Activated naive CD4-positive, alpha-beta T cell treated with Interleukin-2 at 50 U/mL for 16 hours (primary cell): ENCODE measurements around the gene VRK3.
"Not testable (repeated sequence)": the region's sequence is repeated elsewhere in the genome, so short reads cannot be mapped to it uniquely, and the experiment has no call there.

Experiments used
- DNase-seq: peaks from one replicate; pipeline ENCODE4 v3.0.0-alpha.2; 2020

Gene VRK3

DNA sequence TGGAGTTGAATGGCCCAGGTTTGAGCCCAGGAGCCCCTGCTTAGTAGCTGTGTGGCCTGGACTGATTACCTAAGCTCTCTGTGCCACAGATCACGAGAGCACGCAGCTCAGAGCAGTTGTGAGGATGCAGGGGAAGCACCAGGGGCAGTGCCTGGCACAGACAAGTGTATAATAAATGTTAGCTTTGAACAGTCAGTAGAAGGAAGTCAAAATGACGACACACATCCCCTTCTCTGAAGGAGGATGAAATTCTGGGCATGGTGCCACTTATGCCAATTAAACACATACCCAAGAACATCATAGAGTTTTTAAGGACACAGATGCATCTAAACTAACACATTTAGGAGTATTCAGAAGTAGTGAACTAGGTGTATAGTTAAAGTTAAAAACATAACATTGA is 39.3 kb downstream of the VRK3 start:
- DNase-seq, result no peak

DNA sequence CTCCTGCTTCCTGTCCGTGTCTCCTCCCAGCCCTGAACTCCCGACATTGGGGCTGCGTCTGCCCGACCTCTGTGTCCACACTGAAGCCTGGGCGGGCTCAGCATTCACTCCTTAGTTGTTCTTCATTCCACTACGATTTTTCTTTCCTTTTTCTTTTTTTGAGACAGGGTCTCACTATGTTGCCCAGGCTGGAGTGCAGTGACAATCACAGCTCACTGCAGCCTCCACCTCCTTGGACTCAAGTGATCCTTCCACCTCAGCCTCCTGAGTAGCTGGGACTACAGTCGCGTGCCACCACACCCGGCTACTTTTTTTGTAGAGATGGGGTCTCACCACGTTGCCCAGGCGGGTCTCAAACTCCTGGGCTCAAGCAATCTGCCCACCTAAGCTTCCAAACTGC is 40.7 kb downstream of the VRK3 start:
- no peak for DNase-seq

DNA sequence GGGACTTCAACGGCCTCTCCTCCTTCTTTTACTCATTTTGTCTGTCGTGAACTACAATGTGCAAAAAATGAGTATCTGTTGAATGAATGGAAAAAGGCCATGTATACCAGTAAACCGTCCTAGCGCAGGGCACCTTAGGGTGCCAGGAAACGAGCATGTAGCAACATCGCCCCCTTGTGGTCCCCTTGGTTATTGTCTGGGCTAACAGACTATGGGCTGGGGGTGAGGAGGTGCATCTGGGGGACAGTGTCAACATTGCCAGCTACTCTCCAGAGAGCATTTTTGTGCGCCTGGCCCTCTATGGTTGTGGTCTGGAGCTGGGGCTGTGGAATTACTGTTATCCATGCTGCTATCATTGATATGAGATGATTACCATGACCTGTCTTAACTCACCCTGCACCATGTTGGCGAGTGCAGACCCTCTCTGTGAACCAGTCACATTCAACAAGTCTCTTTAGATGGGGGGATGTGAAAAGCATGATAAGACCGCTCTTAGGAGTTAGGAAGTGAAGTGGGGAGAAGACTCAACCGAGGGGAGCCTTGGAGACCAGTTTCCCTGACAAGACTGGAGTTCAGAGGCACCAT is 41.4 kb downstream of the VRK3 start:
- peak; percentile 83 for DNase-seq

DNA sequence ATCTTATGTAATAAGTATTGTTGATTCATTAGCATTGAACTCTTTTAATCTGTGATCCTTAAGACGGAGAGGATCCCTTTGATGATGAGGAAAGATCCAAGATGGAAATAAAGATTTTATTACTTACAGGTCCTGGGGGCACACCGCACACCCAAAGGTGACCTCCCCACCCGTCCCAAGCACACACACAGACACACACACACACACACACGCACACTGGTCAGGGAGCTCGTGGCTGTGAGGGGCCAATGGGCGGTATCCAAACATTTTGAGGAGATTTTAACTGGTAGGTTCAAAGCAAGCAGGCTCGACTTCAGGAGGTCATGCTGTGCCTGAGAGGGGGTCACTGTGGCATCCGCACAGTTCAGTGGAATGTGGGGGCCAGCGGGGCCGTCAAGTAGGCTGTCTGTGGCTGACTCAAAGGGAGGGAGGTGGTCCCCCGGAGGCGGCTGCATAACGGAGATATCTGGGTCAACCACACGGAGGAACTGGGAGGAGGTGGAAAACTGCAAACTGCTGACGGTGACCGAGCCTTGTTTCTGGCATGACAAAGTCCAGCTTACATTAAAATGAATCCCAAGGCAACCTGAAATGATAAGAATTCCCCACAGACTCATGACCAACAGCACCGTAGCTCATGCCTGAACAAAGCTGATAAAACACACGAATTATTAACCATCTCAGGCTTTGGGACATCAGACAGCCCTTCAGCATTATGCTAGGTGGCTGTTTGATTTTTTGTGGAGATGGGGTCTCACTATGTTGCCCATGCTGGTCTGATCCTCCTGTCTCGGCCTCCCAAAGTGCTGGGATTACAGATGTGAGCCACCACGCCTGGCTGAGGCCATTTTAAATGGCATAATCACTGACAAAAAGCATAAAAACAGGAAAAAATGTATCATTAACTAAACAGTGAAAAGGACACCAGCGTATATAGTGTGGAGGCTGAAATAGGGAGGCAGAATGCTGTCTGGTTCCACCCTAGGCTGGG is 43.3 kb downstream of the VRK3 start:
- DNase-seq, result no peak

DNA sequence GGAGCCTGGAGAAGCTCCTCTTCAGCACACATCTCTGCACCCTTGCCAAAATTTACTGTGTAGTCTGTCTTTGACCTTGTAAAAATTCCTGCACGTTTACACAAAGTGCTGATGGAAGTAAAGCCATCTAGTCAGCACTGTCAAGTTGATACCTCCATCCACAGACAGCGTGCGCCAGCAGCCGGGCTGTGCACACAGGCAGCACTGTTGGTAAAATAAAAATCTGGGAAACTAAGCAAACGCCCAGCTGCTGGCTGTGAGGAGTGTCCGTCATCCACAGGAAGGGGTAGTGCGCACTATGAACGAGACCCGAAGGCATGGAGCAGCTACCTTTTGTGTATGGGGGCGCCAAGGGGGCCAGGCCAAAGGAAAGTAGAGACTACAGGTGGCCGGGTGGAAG is 46.8 kb downstream of the VRK3 start:
- no peak for DNase-seq

DNA sequence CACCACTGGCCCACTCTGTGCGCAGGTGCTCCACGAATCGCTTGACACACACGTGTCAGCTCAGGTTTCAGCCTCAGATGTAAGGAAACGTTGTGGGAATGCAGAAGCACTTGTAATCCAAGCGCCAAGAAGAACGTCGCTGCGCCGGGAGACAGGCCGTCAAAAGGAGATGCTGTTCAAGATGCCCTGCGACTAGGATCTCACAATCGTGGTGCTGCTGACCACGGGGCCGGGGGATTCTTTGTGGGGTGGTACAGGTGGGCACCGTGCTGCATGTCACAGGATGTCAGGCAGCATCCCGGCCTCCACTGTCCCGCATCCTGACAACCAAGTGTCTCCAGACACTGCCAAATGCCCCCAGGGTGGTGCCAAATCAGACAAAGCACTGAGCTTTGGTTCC is 47.3 kb downstream of the VRK3 start:
- no peak for DNase-seq

DNA sequence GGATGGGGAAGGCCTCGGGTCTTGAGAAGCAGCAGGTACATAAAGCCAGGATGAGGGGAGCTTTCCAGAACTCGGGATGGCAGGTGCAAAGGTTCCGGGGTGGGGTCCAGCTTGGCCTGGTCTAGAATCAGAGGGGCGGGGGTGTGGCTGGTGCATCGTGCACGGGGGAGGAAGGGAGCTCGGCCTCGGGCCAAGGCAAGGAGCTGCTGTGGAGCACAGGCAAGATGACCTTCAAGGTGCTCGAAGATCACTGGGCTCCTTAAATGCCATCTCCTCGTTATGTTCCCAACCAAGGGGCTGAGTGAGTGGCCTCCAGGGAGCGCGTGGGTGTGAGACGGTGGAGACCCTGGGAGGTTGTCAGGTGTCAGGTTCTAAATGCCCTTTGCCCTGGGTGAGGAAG is 48.1 kb downstream of the VRK3 start:
- no peak for DNase-seq

DNA sequence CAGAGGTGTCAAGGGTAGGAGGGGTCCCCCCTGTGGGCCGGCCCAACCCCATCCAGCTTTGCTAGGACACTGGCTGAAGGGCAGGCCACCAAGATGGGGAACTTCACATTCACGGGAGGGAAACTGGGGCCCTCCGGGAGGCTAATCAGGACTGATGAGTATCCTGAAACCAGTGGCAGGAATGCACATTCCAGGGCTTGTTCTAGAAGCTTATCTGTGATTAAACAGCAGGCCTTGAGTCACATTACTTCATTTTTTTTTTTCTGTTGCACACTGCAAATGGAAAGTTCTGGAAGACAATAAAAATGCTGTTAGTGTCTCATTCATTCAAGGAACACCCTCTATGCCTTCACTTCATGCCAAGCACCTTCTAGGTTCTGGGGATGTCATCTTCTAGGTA is 48.7 kb downstream of the VRK3 start:
- no peak for DNase-seq

DNA sequence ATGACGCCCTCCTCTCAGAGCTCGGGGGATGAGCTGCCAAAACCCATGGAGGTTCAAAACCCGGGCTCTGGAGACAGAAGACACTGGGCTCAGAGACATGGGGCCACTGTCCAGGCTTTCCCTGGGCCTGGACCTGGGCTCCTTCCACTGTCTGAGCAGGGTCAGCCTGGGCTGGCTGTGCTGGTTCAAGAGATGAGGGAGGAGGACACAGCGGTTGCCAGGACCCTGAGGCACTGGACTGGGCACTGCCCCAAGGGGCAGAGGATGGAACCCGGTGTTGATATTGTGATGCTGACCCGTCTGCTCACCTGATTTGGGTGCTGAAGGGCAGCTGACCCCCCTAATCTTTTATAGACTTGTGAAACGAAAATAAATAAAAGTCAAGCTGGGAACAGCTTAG is 50.1 kb downstream of the VRK3 start:
- no peak for DNase-seq

DNA sequence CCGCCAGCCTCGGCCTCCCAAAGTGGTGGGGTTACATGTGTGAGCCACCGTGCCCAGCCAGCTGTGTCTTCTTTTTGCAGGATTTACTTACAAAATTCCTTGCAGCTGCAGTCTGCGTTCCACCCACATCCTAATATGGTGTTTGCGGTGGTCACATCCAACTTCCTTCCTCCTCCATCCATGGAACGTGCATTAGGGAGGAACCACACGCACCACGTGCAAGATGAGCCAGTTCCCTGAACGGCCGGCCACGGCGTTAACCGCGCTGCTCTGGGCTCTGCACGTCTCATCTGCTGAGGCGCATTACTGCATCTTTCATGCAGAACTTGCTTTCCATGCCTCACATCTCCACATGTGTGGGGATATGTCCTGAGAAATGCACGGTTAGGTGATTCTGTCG is 51.2 kb downstream of the VRK3 start:
- no peak for DNase-seq

DNA sequence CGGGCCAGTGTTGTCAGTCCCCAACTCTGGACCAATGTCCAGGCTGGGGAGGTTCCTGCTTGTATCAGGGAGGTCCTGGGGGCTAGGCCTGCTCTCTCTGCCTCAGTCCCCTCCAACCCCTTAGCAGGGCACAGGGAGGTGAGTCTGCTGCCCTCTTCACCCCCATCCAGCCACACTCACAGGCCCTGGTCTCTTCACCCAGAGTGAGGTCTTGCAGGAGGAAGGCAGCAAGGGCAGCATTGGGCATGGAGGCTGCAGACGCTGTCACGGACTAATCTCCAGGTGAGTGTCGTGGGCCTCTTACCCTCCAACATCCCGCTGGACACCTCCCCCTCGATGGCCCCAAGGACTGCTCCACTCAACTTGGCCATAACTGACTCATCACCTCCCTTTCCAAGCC is 52.3 kb downstream of the VRK3 start:
- DNase-seq, result no peak

DNA sequence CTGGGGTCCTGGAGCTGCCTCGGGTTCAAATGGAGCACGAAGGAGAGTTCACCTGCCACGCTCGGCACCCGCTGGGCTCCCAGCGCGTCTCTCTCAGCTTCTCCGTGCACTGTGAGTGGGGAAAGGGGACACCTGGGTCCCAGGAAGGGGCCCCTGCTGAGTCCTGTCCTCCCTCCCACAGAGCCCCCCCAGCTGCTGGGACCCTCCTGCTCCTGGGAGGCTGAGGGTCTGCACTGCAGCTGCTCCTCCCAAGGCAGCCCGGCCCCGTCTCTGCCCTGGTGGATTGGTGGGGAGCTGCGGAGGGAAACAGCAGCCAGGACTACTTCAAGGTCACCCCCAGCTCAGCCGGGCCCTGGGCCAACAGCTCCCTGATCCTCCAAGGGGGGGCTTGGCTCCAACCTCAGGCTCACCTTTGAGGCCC is 53.2 kb downstream of the VRK3 start:
- no peak for DNase-seq

DNA sequence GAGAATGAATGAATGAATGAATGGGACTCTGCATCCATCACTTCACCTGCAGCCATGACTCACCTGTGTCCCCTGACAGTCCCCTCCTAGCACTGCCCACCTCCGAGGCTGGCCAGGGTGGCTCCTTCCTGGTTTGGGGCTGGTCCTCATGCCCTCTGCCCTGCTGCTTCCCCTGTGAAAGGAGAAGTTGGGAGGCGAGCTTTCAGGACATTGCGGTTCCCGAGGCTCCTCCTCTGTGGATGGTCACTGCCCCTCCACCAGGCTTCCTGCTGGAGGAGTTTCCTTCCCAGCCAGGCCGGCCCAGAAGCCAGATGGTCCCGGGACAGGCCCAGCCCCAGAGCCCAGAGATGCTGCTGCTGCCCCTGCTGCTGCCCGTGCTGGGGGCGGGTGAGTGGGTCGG is 55.8 kb downstream of the VRK3 start:
- not testable (repeated sequence) for DNase-seq

DNA sequence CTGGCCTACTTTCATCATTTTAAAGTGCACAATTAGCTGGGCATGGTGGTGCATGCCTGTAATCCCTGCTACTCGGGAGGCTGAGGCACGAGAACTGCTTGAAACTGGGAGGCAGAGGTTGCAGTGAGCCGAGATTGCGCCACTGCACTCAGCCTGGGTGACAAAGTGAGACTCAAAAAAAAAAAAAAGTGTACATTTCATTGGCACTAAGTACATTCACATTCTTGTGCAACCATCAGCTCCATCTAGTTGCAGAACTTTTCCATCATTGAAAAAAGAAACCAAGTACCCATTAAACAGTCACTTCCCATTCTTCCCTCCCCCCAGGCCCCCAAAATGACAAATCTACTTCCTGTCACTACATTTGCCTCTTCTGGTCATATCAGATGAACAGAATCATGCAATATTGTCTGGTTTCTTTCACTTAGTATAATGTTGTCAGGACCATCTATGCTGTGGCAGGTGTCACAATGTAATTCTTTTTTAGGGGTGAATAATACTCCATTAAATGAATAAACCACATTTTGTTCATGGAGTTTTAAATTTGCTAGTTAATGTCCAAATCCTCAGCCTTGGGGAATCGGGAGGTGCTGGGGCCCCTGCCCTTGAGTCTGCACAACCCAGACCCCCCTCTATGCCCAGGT is 56.8 kb downstream of the VRK3 start:
- no peak for DNase-seq

DNA sequence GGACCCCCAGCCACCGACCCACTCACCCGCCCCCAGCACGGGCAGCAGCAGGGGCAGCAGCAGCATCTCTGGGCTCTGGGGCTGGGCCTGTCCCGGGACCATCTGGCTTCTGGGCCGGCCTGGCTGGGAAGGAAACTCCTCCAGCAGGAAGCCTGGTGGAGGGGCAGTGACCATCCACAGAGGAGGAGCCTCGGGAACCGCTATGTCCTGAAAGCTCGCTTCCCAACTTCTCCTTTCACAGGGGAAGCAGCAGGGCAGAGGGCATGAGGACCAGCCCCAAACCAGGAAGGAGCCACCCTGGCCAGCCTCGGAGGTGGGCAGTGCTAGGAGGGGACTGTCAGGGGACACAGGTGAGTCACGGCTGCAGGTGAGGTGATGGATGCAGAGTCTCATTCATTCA is 64.2 kb downstream of the VRK3 start, which contains the start of gene SIGLEC11:
TSS of gene SIGLEC11 (minus strand) at position 193 of the 400 bp plus-strand sequence. CDS start at position 102, 91 bp downstream.
- DNase-seq, result not testable (repeated sequence)

DNA sequence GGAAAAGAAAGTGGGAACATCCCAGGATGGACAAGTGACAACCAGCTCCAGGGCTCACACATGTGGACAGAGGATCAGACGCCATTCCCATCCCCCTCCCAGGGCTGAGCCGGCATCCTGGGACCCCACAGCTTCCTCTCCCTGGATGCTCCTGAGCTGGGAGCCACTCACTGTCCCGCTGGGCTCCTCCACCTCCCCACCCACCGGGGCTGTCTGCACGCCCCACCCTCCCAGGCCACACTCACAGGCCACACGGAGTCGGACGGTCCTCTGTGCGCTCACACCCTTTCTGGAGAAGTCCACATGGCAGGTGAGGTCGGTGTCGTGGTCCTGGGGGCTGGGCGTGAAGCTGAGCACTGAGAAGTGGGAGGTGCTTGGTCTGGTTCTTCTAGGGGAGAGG is 65.3 kb downstream of the VRK3 start:
- DNase-seq, result not testable (repeated sequence)

DNA sequence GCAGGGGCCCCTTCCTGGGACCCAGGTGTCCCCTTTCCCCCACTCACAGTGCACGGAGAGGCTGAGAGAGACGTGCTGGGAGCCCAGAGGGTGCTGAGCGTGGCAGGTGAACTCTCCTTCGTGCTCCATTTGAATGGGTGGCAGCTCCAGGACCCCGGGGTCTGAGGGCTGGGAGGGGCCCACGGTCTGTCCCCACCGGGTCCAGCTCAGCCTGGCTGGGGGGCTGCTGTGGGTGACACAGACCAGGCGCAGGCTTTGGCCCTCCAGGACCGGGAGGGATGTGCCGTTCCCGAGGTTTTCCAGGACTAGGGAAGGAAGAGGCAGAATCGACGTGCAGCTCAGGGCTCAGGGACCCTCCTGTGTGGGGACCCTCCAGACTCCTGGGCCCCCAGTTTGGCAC is 66.6 kb downstream of the VRK3 start:
- DNase-seq, result not testable (repeated sequence)

DNA sequence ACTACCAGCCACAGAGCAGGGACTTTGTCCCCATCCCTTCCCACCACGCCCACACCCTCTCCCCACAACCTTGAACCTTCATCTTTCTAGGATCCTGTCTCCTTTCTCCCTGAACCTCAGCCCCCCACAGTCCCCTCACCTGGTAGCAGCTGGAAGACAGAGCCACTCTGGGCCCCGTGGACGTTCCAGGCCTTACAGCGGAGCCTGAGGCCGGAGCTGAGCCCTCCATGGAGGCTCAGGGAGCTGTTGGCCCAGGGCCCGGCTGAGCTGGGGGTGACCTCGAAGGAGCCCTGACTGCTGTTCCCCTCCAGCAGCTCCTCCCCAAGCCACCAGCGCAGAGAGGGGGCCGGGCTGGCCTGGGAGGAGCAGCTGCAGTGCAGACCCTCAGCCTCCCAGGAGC is 67.0 kb downstream of the VRK3 start:
- not testable (repeated sequence) for DNase-seq

DNA sequence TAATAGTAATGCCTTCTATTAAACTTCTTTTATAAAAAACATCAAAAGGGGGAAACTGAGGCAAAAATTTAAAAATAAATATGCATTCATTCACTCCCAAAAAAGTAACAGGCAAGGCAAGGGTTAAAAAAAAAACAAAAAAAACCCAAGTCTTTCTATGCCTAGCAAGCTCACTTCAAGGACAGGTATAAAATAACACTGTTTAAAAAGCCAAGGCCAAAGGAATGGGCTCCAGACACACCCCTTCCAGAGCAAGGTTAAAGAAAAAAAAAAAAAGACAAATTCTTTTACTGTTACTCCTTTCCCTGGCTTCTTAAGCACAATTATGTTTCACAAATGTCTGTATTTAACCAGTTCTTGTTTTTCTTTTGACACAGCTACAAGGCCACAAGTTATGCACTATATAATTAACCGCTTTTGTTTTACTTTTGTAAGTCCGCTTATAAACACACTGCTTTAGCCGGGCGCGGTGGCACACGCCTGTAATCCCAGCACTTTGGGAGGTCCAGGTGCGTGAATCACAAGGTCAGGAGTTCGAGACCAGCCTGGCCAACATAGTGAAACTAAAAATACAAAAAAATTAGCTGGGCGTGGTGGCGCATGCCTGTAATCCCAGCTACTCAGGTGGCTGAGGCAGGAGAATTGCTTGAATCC is 67.8 kb downstream of the VRK3 start:
- no peak for DNase-seq

DNA sequence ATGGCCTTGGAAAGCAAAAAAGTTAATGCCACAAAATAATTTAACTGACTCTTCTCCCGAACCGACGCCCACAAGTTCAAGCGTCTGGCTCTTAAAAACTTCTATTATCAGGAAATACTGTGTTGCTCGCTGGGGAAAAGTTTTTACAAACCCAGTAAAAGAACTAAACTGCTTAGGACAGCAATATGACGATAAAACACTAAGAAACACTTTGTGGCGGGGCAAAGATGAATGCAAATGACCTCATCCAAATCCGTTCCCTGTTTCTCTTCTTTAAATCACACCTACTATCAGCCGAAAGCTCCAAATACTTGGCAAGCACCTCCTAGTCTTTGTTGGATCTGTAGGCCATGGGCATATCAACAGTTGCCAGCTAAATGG is 69.1 kb downstream of the VRK3 start:
- DNase-seq, result no peak

DNA sequence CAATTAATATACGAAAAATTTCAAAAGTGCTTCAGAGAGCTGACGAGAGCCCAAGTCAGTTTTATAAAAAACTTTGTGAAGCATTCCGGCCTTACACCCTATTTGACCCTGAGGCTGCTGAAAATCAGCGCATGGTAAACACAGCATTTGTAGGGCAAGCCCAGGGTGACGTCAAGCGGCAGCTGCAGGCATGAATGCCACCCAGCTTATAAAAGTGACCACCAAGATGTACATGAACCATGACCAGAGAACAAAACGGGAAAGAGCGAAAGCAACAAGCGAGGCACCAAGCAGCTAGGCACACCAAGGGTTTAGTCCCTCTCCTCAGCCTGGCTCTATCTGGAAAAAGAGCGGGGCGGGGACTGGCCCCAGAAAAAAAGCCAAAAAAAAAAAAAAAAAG is 70.2 kb downstream of the VRK3 start:
- no peak for DNase-seq

DNA sequence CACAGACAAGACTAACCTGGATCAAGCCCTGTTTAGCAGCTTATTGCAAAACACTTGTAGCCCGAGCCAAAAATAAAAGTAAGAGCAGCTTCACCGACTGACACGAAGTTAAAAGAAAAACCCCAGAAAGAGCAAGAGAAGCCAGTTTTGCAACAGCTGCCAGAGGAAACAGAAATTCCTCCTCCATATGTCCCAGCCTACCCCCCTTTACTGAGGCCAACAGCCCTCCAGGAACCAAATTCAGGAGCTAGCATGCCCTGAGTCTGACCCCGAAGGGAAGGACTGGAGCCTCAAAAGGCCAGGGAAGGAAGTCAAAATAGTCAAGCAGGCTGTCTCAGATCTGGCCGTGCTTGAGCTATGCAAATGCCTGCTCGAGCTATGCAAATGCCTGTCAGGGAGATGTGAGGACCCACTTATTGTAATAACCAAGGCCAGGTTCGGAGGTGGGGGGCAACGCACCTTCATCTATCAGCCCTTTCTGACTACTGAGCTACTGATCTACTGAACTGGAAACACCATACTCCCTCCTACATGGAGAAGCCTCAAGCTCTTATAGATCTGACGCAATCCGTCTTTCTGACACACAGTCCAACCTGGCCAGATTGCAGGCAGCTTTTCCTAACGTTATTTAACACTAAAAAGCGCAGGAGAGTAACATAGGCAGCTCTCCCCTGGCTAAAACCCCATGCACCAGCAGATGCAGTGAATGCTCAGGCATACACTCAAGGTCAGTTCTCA is 70.9 kb downstream of the VRK3 start:
- DNase-seq, result no peak

DNA sequence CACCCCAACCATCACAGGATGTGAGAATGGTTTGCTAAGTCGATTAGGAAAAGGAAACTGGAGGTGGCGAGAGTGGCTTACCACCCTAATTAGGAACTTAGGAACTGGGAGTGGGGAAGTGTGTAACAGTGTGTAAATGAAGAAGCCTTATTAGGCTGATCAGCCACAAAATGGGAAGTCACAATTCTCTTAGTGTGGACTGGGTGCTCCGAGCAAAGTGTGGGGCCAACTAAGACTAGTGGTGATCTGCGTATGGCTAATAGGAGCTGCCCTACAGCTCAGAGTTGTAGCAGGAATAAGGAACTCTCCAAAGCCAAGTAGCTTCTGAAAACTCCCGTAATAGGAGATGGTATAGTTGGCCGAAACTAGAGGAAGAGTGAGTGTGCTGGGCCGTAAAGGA is 71.8 kb downstream of the VRK3 start:
- DNase-seq, result no peak
